CD4-positive, alpha-beta T cell (primary cell): ENCODE measurements around the gene PEAK3. TPM values are rescaled to one million over a fixed set of nuclear protein-coding genes. Genes with fewer than 3 reads are reported as not detected.
A peak's percentile ranks its signal among the peaks of the same experiment; 100 is the strongest.

Experiments used
- ATAC-seq: fragments of 200-7000 bp; cut with Tn5 transposase; one replicate; pipeline ENCODE4 v1.10.0; 2022; ENCODE audit warnings: mild to moderate bottlenecking; ENCODE audit not compliant: poor library complexity
- CTCF ChIA-PET: fragments of 350-600 bp; sonication (Branson Sonifier 250); formaldehyde crosslinking; loops from one replicate; lab custom pipeline; 2021; ENCODE audit warnings: antibody characterized with exemption, inconsistent platforms; lab: Charles Lee
- POLR2A ChIA-PET: fragments of 350-600 bp; sonication (Branson Sonifier 250); formaldehyde crosslinking; loops from one replicate; lab custom pipeline; 2021; ENCODE audit warnings: antibody characterized with exemption, inconsistent platforms; lab: Charles Lee
- DNase-seq, 14 experiments: peaks; one replicate each; pipeline ENCODE4 v3.0.0-alpha.2; 2013 to 2020; ENCODE audit warnings: mixed read lengths in 2 of 14
- H3K27ac ChIP-seq, 2 donors: one replicate each; pipeline versions ENCODE4 v1.5.1 to v1.7.0; 2013; ENCODE audit warnings: low read length in 2 of 2, low read depth in 1 of 2, mild to moderate bottlenecking in 1 of 2
- H3K27me3 ChIP-seq, 2 experiments: 1 replicate in 1 of 2; 2 replicates in 1 of 2; pipeline versions ENCODE4 v1.6.1 to v1.7.0; 2013; ENCODE audit warnings: low read length in 2 of 2, control low read depth in 1 of 2, mild to moderate bottlenecking in 1 of 2, moderate library complexity in 1 of 2; ENCODE audit not compliant: insufficient read depth in 2 of 2, control insufficient read depth in 1 of 2
- H3K36me3 ChIP-seq: one replicate; pipeline ENCODE4 v1.6.1; 2013; ENCODE audit warnings: low read length, control low read depth; ENCODE audit not compliant: insufficient read depth
- H3K4me1 ChIP-seq: one replicate; pipeline ENCODE4 v1.6.1; 2013; ENCODE audit warnings: low read length, control low read depth; ENCODE audit not compliant: insufficient read depth
- H3K4me3 ChIP-seq: one replicate; pipeline ENCODE4 v1.5.1; 2013; ENCODE audit warnings: mild to moderate bottlenecking, low read length, moderate library complexity
- H3K9me3 ChIP-seq, 2 experiments: 1 replicate in 1 of 2; 2 replicates in 1 of 2; pipeline versions ENCODE4 v1.6.1 to v1.7.0; 2013; ENCODE audit warnings: low read length in 2 of 2, mild to moderate bottlenecking in 2 of 2, control low read depth in 1 of 2, moderate library complexity in 1 of 2; ENCODE audit not compliant: control insufficient read depth in 1 of 2, insufficient read depth in 1 of 2
- H3K27ac Mint-ChIP-seq: one replicate; pipeline ENCODE4 v1.8.0; 2020; ENCODE audit warnings: mixed read lengths
- H3K27me3 Mint-ChIP-seq: one replicate; pipeline ENCODE4 v1.8.0; 2021; ENCODE audit warnings: mixed read lengths
- H3K36me3 Mint-ChIP-seq: one replicate; pipeline ENCODE4 v1.8.0; 2021; ENCODE audit warnings: low read depth, mixed read lengths
- H3K4me1 Mint-ChIP-seq: one replicate; pipeline ENCODE4 v1.8.0; 2021; ENCODE audit warnings: low read depth, mixed read lengths
- H3K4me3 Mint-ChIP-seq: one replicate; pipeline ENCODE4 v1.8.0; 2020; ENCODE audit warnings: mild to moderate bottlenecking, mixed read lengths
- H3K9me3 Mint-ChIP-seq: one replicate; pipeline ENCODE4 v1.8.0; 2020; ENCODE audit warnings: mixed read lengths
- CTCF ChIP-seq: fragments of 200-600 bp; IDR thresholded peaks from one replicate; pipeline ENCODE4 v1.8.0; 2022; ENCODE audit warnings: antibody characterized with exemption, mild to moderate bottlenecking
- intact Hi-C, 2 experiments: fragments of 100-400 bp; cut with DNase I in 1 of 2; cut with micrococcal nuclease in 1 of 2; formaldehyde crosslinking; loops; one replicate each; pipeline versions ENCODE4 v1.15.1 to v1.9.0; 2023 to 2025; cut with DNase I, micrococcal nuclease
- total RNA-seq, 174 experiments: library from RNA in 2 of 174; stranded (reverse) in 2 of 174; gene quantifications; one replicate each; pipeline ENCODE4 v1.2.3 and lab custom pipeline; 2021 to 2026

Gene PEAK3
- total RNA-seq, 2 experiments from 2014 or later = not detected

DNA sequence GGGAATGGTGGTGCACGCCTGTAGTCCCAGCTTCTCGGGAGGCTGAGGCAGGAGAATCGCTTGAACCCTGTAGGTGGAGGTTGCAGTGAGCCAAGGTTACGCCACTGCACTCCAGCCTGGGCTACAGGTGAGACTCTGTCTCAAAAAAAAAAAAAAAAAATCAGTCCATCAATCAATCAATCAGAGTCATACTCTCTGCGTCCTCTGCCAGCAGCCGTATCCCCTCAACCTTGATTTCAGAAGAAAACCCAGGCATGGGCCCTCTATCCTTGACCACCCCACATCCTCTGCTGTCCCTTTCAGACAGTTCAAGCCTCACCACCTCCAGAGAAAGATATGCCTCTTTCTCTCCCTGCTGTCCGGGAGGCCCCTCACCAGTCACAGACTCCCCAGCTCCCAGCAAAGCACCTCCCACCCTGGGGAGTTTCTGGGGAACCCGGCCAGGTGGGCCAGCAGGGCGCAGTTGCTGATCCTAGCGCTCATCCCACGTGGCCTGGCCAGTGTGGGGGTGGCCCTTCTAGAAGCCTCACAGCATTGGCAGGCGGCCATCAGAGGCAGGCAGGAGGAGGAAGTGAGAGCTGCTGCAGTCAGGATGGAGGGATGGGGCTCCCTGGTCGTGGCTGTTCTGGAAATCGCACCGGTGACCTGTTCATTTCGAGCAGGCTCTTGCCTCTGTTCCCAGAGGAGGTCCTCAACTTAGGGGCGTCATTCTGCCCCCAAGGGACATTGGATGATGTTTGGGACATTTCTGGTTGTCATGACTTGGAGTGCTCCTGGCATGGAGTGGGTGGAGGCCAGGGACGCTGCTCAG, 15.6 kb downstream of the PEAK3 start:
- CTCF ChIA-PET = no interaction called here
- H3K4me3 ChIP-seq = no peak overlapping the region
- ATAC-seq = no peak
- peak overlapping the region; percentile 38 for H3K4me3 Mint-ChIP-seq
- H3K27me3 ChIP-seq = no peaks in the 10 kb centered on the region
- no peaks in the 10 kb centered on the region for H3K9me3 Mint-ChIP-seq
- TF ChIP-seq CTCF = no peak
- H3K27ac Mint-ChIP-seq = peak overlapping the region; percentile 39
- no peaks in the 10 kb centered on the region for H3K9me3 ChIP-seq
- H3K36me3 Mint-ChIP-seq = peaks cover 19% of the 10 kb centered on the region
- peaks cover 2% of the 10 kb centered on the region for H3K36me3 ChIP-seq
- intact Hi-C loops = loop anchor here in 1 of 2 experiments (10.0 kb wide), 1 partner anchor 862 kb away; the partner anchor contains the start of genes DAZAP1 and GAMT
- H3K4me1 Mint-ChIP-seq = peaks cover 12% of the 10 kb centered on the region
- no peak overlapping the region for H3K27ac ChIP-seq
- POLR2A ChIA-PET = interaction anchor here (1.1 to 11.5 kb wide), 2 partner anchors 10 to 26 kb away, joined by 4 to 195 read pairs; partner anchors contain the start of gene JSRP1
- H3K4me1 ChIP-seq = peaks cover 28% of the 10 kb centered on the region
- H3K27me3 Mint-ChIP-seq = no peaks in the 10 kb centered on the region
- peak in 6 of 14 experiments; percentile 30 to 72 (median 52) for DNase-seq

DNA sequence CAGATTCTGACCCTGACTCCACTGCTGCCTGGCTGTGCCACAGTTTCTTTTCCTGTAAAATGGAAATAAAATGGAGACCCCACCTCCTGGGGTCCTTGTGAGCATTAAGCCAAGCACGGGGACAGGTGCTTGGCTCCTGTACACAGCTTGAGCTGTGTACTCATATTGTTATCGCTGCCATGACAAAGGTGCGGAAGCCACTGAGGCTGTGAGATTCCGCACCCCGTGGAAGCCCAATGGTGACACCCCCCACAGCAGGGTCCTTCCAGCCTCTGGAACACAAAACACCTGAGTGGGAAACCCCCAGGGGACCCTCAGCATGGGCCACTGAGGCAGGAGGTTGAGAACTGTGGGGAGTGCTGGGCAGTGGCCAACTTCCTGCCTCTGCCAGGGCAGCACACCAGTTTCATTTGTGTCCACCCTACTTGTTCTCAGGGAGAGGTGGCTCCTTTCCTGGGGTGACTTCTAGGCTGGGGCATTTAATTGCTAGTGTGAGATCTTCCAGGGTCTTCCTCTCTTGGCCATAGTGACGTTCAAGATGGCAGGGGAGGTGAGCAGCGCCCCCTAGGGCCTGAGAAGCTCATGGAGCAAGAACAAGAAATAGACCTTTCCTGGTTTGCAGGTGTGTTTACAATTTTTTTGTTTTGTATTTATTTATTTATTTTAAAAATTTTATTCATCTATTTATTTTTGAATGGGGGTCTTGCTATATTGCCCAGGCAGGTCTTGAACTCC, 20.4 kb downstream of the PEAK3 start:
- Histone ChIP-seq H3K36me3 (no peaks in the 10 kb centered on the region), H3K4me1 (peaks cover 57% of the 10 kb centered on the region), H3K27ac (no peak overlapping the region), H3K9me3 (no peaks in the 10 kb centered on the region), H3K27me3 (no peaks in the 10 kb centered on the region), H3K4me3 (no peak overlapping the region)
- no peak for ATAC-seq
- Mint-ChIP-seq H3K27me3 (no peaks in the 10 kb centered on the region), H3K27ac (peak overlapping the region; percentile 76), H3K4me1 (peaks cover 33% of the 10 kb centered on the region), H3K9me3 (no peaks in the 10 kb centered on the region), H3K4me3 (no peak overlapping the region), H3K36me3 (no peaks in the 10 kb centered on the region)
- ChIA-PET CTCF (interaction anchor here (0.6 to 1.5 kb wide), 7 partner anchors 9 to 106 kb away, joined by 3 to 11 read pairs (median 4); no protein-coding TSS in a partner anchor), POLR2A (interaction anchor here (1.3 to 11.6 kb wide), 4 partner anchors 9 to 28 kb away, joined by 6 to 195 read pairs (median 8); no protein-coding TSS in a partner anchor)
- intact Hi-C loops = loop anchor here in 1 of 2 experiments (10.0 kb wide), 1 partner anchor 857 kb away; the partner anchor contains the start of genes DAZAP1 and GAMT
- DNase-seq = peak in 8 of 14 experiments; percentile 52 to 78 (median 68)
- TF ChIP-seq CTCF = peak; percentile 59

DNA sequence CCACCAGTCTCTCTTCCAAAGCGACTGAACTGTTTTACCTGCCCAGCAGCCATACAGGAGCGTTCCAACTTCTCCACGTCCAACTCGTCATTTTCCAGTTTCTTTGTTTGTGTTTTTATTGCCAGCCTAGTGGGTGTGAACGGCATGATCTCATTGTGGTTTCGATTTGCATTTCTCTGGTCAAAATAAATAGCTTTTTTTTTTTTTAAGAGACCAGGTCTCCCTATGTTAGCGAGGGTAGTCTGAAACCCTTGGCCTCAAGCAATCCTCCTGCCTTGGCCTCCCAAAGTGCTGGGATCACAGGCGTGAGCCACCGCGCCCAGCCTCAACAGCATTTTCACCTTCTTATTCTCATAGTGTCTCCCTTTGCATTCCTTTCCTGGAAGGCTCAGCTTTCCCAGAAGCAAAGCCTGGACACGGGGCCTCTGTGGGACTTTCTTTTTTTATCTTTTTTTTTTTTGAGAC, 21.6 kb downstream of the PEAK3 start:
- DNase-seq = peak in 2 of 14 experiments; percentile 59 to 63
- Mint-ChIP-seq H3K4me3 (peak overlapping the region; percentile 35), H3K36me3 (no peaks in the 10 kb centered on the region), H3K27ac (peak overlapping the region; percentile 98), H3K27me3 (no peaks in the 10 kb centered on the region), H3K4me1 (peaks cover 29% of the 10 kb centered on the region), H3K9me3 (no peaks in the 10 kb centered on the region)
- intact Hi-C loops = loop anchor here in 1 of 2 experiments (10.0 kb wide), 1 partner anchor 856 kb away; the partner anchor contains the start of genes DAZAP1 and GAMT
- ATAC-seq = no peak
- ChIA-PET CTCF (interaction anchor here (1.0 to 1.6 kb wide), 4 partner anchors 9 to 25 kb away, joined by 3 to 6 read pairs (median 4); partner anchors contain the start of gene PLEKHJ1), POLR2A (interaction anchor here (1.3 to 11.6 kb wide), 4 partner anchors 11 to 29 kb away, joined by 6 to 195 read pairs (median 26); no protein-coding TSS in a partner anchor)
- Histone ChIP-seq H3K4me1 (peaks cover 59% of the 10 kb centered on the region), H3K27me3 (no peaks in the 10 kb centered on the region), H3K36me3 (no peaks in the 10 kb centered on the region), H3K9me3 (no peaks in the 10 kb centered on the region), H3K27ac (no peak overlapping the region), H3K4me3 (no peak overlapping the region)
- TF ChIP-seq CTCF = no peak
